Esophagus muscularis mucosa (tissue), 4 donors: Measurements from ENCODE around the gene ANO10.
"Not testable (repeated sequence)": the region's sequence is repeated elsewhere in the genome, so short reads cannot be mapped to it uniquely, and the experiment has no call there.

ENCODE experiments used
- CTCF ChIP-seq, 3 experiments: fragments of 200-600 bp in 2 of 3; fragments of 450-650 bp in 1 of 3; sonication (generic) in 2 of 3; IDR thresholded peaks; one replicate each; pipeline ENCODE4 v1.5.1; 2017 to 2019; ENCODE audit warnings: antibody characterized with exemption in 3 of 3, mild to moderate bottlenecking in 2 of 3, moderate library complexity in 1 of 3
- EP300 ChIP-seq: sonication (generic); formaldehyde crosslinking; IDR thresholded peaks from one replicate; pipeline ENCODE4 v1.6.1; 2017; ENCODE audit warnings: antibody characterized with exemption
- POLR2A ChIP-seq: fragments of 450-650 bp; IDR thresholded peaks from one replicate; pipeline ENCODE4 v1.6.1; 2017; ENCODE audit warnings: antibody characterized with exemption, moderate library complexity, mild to moderate bottlenecking, low read depth
- POLR2AphosphoS5 ChIP-seq, 2 donors: sonication (generic); formaldehyde crosslinking; IDR thresholded peaks; one replicate each; pipeline ENCODE4 v1.6.1; 2017; ENCODE audit warnings: antibody characterized with exemption in 2 of 2

DNA sequence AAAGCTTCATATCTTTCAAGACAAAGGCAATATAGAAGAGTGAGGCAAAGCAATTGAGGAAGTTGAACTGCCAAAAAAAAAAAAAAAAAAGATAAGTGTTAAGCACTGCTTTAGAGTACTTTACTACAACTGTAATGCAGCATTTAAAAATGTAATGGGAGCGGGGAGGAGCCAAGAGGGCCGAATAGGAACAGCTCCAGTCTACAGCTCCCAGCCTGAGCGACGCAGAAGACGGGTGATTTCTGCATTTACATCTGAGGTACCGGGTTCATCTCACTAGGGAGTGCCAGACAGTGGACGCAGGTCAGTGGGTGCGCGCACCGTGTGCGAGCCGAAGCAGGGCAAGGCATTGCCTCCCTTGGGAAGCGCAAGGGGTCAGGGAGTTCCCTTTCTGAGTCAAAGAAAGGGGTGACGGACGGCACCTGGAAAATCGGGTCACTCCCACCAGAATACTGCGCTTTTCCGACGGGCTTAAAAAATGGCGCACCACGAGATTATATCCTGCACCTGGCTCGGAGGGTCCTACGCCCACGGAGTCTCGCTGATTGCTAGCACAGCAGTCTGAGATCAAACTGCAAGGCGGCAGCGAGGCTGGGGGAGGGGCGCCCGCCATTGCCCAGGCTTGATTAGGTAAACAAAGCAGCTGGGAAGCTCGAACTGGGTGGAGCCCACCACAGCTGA is 56.0 kb downstream of the ANO10 start:
- TF ChIP-seq CTCF (IDR thresholded peaks at IDR 0.05); POLR2A; POLR2AphosphoS5 (IDR thresholded peaks at IDR 0.05); EP300: not testable (repeated sequence)
